Stimulated activated CD4-positive, alpha-beta T cell treated with anti-CD3 and anti-CD28 coated beads, Interleukin-15, amount 100 ng/mL, for 1 hour (primary cell): ENCODE measurements around the gene CTCF.

Source experiments
- DNase-seq, 2 donors: peaks; one replicate each; pipeline ENCODE4 v3.0.0-alpha.2; 2020; ENCODE audit warnings: low read depth in 1 of 2, low spot score in 1 of 2

Gene CTCF

DNA sequence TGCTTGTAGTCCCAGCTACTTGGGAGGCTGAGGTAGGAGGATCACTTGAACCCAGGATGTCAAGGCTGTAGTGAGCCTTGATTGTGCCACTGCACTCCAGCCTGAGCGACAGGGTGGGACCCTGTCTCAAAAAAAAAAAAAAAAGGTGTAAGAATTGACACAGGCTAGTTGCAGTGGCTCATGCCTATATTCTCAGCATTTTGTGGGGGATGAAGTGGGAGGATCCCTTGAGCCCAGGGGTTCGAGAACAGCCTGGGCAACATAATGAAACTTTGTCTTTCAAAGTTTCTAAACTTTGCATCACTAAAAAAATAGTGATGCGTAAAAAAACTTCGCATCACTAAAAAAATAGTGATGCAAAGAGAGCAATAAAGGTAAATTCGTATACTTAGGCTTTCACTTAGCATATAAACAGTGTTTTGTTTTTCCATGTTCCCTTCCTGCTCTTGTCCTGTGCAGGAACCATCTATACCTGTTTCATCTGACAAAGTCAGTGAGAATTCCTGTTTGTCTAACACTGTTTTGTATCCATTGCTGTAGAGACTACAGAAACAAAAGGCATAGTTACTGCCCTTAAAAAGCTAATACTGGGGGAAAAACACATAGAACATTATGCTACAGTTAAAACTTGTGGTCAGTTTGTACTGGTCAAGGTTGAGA is 32.1 kb downstream of the CTCF start:
- DNase-seq: no peak

DNA sequence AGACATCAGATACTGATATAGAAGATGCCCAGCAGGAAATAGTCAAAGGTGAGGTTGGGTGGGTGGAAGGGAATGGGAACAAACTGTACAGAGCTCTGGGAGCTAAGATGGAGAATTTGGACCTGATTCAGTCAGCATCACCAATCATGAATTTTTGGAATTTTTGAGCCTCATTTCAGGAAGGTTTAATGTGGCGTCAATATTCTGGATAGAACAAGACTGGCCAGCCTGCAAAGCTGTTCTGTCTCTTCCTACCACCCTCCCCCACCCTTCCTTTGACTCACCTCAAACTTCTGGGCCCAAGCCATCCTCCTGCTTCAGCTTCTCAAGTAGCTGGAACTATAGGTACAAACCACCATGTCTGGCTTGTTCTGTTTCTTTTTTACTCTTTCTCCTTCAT is 32.6 kb downstream of the CTCF start:
- no peak for DNase-seq

DNA sequence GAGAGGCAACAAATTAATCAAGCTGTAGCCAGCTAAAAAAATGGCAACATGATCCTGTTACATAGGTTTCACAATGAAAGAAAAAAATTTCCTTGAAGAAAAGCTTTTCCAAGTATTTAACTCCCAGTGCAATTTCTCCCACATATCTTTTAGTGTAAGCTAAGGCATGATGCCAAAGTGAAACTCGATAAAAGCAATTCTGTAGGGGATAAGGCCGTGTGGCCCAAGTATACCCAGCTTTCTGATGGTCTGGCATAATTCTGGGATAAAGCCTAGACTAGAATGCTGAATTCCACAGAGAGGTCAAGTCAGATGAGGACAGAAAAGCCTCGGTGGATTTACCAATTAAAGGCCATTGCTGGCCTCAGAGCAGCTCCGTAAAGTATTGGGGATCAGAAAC is 36.2 kb downstream of the CTCF start:
- no peak for DNase-seq

DNA sequence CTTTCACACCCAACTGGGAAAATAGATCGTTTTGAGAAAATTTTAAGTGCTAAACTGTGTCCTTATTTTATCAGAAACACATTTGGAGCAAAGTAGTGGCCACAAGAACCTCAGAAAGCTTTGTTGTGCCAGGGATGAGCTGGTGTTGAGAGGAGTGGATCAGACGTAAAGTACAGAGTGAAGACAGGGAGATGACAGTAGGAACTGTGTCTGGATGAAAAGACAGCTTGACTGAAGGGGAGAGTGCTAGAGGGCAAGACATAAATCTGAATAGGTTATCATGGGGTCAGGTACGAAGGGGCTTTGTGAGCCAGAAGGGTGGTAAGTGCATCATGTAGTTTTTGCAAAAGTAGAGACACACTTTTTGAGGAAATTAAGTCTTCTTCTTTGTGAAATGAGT is 43.3 kb downstream of the CTCF start:
- no peak for DNase-seq

DNA sequence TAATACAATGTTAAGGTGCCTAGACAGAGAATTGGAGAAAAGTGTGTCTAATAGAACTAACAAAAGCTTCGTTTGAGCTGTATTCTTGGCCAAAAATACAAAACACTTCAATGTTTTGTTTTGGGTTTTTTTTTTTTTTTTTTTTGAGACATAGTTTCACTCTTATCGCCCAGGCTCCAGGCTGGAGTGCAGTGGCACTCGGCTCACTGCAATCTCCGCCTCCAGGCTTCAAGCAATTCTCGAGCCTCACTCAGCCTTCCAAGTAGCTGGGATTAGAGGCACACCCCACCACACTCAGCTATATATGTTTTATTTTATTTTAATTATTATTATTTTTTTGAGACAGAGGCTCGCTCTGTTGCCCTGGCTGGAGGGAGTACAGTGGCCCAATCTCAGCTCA is 44.3 kb downstream of the CTCF start:
- DNase-seq: no peak

DNA sequence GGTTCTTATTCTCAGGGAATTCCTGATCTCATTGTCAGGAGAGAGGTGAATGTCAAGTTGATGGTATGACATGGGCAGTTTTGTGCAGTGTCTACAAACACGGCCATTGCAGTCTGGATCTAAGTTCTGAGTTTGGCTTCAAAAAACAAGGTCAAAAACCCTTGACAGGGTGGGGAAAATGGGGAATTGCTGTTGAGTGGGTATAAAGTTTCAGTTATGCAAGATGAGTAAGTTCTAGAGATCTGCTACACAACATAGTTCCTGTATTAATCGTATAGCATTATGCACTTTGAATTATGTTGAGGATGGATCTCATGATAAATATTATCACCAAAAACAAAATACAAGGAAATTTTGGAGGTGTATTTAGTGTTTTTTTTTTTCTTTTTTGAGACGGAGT is 46.0 kb downstream of the CTCF start:
- DNase-seq: no peak

DNA sequence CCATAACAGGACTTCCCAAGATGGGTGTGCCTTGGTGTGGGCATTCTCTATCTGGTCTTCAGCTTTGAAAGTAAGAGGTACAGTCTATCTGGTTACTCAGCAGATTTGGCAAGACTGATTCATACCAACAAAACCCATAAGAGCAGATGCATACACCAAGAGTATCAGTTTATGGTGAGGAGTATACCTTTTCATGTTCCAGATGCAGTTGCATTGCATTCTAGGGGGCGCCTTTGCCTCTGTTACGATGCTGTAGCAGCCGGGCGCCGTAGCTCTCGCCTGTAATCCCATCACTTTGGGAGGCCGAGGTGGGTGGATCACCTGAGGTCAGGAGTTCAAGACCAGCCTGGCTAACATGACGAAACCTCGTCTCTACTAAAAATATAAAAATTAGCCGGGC is 51.5 kb downstream of the CTCF start:
- DNase-seq: no peak

DNA sequence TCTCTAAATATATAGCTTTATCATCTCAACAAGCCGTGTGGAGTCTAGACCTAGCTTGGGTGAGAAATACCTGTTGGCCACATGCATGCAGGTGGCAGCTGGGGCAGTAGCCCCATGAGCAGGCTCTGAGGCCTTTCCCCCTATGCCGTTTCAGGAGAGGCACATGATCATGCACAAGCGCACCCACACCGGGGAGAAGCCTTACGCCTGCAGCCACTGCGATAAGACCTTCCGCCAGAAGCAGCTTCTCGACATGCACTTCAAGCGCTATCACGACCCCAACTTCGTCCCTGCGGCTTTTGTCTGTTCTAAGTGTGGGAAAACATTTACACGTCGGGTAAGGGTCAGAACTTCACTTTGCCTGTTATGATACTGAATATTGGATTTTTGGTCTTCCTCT is 65.9 kb downstream of the CTCF start:
- DNase-seq: no peak

DNA sequence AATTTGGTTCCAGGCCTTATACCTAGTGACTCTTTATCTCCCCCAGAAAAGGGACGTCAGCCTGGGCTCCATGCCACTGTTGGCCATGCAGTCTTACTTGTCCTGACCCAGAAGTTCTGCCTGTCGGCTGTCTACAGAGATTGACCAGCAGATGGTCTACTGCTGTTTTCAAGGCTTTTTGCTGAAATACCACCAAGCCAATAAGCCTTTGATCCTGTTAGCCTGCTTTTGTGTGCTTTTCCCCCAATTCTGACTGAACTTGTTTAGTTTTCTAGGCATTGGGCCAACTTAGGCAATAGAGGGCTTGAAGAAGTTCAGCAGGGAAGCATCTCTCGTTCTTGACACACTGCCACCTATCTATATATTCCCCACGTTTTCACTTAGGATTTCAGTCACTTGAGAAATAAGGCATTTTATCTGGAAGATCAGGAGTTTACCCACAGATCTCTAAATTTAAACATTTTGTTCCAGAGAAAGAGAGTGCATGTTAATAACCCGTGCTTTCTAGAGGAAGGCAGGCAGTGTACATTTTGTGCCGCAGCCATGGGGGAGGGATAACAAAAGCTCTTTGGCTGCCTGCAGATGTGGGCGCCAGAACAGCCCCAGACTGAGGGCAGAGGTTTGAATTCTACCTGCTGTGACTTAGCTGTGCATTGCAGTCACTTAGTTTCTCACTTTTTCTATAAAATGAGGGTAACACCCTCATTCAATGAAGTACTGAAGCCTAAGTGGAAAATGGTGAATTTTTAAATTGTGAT is 70.3 kb downstream of the CTCF start:
- no peak for DNase-seq

DNA sequence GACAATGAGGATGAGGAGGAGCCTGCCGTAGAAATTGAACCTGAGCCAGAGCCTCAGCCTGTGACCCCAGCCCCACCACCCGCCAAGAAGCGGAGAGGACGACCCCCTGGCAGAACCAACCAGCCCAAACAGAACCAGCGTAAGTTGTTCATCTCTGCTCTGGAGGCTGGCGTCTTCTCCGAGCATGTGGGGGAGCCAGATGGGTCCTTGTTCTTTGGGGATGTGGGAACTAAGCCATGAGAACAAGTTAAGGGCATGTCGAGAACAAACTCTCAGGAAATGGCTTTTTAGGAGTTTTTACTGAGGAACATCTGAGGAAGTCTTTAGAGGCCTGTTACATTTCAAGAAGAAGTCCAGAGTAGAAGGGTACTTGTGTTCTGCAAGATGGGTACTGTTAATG is 74.4 kb downstream of the CTCF start:
- no peak for DNase-seq

DNA sequence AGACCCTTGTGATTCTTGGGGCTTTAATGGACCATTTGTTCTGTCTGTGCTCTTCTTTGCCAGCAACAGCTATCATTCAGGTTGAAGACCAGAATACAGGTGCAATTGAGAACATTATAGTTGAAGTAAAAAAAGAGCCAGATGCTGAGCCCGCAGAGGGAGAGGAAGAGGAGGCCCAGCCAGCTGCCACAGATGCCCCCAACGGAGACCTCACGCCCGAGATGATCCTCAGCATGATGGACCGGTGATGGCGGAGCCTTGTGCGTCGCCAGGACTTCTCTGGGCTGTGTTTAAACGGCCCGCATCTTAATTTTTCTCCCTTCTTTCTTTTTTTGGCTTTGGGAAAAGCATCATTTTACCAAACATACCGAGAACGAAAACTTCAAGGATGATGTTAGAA is 75.3 kb downstream of the CTCF start:
- no peak for DNase-seq

DNA sequence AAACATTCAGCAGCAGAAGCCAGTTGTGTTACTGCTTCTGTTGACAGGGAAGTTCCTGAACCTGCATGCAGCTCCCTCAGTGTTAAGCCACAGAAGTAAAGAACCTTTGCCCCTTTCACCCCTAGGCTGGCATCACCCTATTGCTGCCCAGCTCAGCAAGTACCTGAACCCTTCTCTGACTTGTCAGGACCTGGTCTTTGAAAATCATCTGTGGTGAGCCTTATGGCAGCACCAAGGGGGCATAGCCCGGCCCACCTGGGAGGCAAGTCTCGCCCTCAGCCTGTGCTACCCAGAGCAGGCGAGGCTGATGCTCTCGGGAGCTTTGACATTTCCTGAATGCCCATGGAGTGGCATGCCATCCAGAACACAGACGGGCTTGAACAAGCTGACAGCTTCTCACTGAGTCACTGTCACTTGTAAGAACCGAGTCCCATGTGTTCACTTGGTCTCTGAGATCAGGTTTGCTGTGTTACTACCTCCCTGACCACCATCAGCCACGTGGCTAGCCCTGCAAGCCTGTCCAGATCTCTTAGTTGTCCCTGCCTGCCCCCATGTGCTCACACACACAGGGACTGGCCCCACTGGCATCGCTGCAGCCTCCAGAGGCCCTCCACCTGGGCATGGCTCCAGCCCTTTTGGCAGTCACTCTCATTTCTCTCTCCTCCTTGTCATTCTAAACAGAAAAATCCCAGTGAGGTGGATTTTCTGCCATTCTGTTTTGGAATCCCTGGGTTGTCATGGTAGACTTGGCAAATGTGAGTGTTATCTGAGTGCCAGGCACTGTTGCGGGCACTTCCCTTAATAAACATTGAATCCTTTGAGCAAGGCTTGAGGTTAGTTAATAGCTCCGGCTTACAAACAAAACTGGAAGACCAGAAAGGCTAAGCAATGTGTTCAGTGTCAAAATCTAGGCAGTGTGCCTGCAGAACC is 79.7 kb downstream of the CTCF start:
- DNase-seq: no peak

DNA sequence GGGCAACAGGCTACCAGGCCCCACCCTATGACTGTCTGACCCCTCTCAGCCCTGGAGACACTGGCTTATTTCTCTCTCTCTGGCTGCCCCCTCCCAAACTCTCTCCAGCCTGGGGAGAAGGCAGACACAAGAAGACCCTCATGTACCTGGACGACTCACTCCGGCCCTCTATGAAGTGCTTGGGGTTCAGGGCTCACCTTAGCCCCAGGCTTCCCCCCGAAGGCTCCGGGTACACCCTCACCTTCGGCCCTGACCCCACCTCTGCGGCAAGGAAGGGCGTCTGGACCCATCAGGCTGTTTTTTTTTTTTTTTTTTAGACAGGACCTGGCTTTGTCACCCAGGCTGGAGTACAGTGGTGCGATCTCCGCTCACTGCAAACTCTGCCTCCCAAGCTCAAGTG is 81.7 kb downstream of the CTCF start:
- DNase-seq: no peak

DNA sequence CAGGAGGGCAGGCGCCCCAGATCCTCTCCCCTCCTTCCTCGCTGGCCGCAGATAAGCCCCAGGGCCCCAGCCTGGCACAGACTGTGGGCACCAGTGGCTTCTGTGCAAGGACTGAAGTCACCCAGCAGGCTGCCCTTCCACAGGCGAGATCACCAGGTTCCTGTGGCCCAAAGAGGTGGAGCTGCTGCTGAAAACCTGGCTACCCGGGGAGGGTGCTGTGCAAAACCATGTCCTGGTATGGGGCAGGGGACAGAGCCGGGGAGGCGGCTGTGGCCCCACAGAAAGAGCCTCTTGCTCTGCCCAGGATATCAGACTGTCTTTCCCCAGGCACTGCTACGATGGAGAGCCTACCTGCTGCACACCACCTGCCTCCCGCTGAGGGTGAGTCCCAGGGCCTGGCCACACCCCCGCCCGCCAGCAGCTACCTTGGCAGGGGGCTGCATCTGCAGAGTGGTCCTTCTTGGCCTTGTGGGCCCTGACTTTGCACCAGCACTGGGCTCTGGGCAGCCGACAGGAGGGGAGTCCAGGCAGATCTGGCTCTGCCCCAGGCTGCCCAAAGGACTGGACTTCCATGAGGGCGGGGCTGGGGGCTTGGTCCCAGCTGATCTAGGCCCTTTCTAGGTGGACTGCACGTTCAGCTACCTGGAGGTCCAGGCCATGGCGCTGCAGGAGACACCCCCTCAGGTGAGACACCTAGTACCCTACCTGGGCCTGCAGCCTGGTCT is 83.2 kb downstream of the CTCF start:
- no peak for DNase-seq

DNA sequence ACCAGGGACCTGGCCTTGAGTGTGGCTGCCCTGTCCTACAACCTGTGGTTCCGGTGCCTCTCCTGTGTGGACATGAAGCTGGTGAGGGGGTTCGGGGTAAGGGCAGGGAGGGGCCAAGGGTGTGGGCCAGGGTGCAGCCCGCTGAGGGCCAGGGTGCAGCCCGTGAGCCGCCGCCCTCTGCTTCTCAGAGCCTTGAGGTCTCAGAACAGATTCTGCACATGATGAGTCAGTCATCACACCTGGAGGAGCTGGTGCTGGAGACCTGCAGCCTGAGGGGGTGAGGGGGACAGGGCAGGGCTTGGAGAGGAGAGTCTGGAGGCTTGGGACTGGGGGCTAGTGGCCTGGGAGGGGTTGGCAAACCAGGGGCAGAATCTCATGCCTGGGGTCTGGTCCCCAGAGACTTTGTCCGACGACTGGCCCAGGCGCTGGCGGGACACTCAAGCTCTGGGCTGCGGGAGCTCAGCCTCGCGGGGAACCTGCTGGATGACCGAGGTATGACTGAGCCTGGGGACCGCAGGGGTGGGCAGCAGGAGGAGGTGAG is 84.9 kb downstream of the CTCF start:
- no peak for DNase-seq

DNA sequence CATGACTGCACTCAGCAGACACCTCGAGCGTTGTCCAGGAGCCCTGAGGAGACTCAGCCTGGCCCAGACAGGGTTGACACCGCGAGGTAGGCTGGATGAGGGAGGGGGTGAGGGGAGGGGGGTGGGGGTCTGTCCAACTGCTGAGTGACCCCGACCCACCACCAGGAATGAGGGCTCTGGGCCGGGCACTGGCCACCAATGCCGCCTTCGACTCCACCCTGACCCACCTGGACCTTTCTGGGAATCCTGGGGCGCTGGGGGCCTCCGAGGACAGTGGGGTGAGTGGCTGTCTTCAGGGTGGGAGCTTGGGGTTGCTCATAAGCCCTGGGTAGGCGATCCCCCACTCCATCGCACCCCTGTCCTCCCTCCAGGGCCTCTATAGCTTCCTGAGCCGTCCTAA is 85.4 kb downstream of the CTCF start:
- no peak for DNase-seq

DNA sequence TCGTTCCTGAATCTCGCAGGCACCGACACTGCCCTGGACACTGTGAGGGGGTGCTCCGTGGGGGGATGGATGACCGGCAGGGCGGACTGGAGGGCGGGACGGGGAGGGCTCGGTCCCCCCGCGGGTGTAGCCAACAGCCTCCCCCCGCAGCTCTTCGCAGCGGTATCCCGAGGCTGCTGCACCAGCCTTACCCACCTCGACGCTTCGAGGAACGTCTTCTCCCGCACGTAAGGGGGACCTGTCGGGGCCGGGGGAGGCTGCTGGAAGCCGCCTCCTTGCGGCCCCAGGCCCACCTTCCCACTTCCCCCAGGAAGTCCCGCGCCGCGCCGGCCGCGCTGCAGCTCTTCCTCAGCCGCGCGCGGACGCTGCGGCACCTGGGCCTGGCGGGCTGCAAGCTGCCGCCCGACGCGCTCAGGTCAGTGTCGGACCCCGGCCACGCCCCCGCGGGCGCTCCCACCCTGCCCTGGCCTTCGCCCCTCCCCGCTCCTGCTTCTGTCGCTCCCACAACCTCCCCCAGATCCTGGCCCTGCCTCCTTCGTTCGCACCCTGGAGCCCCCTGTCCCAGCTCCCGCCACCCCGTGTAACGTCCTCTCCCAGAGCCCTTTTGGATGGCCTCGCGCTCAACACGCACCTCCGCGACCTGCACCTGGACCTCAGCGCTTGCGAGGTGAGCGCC is 85.9 kb downstream of the CTCF start:
- DNase-seq: no peak

DNA sequence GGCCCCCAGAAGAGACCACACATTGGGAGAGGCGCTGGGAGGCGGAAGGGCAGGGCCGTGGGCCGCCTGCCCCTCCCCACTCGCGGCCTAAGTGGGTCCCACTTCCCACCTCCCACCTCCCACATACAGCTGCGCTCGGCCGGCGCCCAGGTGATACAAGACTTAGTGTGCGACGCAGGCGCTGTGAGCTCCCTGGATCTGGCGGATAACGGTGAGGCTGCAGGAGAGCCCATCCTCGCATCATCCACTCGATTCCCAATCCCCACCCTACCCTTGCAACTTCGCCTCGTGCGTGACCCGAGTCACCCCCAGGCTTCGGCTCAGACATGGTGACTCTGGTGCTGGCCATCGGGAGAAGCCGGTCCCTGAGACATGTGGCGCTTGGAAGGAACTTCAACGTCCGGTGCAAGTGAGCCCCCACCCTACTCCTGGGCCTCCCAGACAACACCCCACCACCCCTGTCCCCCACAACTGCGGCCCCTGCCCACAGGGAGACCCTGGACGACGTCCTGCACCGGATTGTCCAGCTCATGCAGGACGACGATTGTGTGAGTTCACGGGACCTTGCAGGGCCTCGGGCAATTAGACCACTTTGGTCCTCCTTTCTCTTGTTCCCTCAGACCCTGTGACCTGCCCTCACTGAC is 86.6 kb downstream of the CTCF start:
- DNase-seq: no peak

DNA sequence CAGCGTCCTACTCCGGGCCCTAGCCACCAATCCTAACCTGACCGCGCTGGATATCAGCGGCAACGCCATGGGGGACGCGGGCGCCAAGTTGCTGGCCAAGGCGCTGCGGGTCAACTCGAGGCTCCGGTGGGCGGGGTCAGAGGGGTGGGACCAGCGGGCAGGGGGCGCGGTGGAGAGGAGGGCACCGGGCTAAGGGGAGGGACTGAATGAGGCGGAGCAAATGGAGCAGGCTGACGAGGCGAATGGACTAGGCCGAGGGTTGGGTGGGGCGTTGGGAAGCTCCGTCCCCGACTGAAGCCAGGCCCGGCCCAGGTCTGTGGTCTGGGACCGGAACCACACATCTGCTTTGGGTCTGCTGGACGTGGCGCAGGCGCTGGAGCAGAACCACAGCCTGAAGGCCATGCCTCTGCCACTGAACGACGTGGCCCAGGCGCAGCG is 87.2 kb downstream of the CTCF start:
- no peak for DNase-seq

DNA sequence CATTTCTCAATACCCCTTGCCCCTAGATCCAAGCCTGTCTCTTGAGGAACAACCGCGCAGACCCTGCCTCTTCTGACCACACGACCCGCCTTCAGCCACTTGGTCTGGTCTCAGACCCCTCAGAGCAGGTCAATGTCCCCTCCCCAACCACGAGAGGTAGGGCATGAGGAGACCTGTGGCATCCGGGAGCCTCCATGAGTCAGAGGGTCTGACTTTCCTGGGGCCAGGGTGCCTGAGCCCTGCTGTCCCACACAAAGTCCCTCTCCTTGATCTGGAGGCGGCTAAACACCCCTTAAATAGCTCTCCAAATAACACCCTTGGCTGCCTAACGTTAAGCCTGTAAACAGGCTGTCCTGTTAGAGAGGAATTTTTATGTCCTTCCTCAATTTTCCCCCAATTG is 87.7 kb downstream of the CTCF start:
- DNase-seq: no peak
